Measurements from ENCODE around the gene HECTD1.

- no peak for TF ChIP-seq POLR2A (IDR thresholded peaks at IDR 0.05)
- TF ChIP-seq, protein P1, sequence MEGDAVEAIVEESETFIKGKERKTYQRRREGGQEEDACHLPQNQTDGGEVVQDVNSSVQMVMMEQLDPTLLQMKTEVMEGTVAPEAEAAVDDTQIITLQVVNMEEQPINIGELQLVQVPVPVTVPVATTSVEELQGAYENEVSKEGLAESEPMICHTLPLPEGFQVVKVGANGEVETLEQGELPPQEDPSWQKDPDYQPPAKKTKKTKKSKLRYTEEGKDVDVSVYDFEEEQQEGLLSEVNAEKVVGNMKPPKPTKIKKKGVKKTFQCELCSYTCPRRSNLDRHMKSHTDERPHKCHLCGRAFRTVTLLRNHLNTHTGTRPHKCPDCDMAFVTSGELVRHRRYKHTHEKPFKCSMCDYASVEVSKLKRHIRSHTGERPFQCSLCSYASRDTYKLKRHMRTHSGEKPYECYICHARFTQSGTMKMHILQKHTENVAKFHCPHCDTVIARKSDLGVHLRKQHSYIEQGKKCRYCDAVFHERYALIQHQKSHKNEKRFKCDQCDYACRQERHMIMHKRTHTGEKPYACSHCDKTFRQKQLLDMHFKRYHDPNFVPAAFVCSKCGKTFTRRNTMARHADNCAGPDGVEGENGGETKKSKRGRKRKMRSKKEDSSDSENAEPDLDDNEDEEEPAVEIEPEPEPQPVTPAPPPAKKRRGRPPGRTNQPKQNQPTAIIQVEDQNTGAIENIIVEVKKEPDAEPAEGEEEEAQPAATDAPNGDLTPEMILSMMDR (IDR thresholded peaks at IDR 0.05): no peak
- no peak for TF ChIP-seq POLR2AphosphoS5 (IDR thresholded peaks at IDR 0.05)
Observed at GRCh38 chr14:31212893-31213292, 5.3 kb upstream of the HECTD1 start.

Measured in upper lobe of left lung (tissue), 4 donors.